K562 (cell line): ENCODE data around the gene USHBP1. TPM values are rescaled to one million over a fixed set of nuclear protein-coding genes. Genes with fewer than 3 reads are reported as not detected.

Experiments used
- ATAC-seq: fragments of 200-7000 bp; cut with Tn5 transposase; 3 replicates; pipeline ENCODE4 v1.9.1; 2020; ENCODE audit warnings: moderate library complexity
- BruUV-seq: library from RNA; stranded (reverse); fragments of 400-500 nt; replicated peaks from 2 replicates; lab custom pipeline; 2021; lab: Mats Ljungman, UMichigan
- CTCF ChIA-PET: fragments of 300-600 bp; formaldehyde crosslinking; extraction: SDS; loops from one replicate; lab custom pipeline; 2021; ENCODE audit warnings: low intra/inter-chr PET ratio; lab: Yijun Ruan, JAX
- POLR2A ChIA-PET: fragments of 300-600, 350-650 bp; sonication (Branson Sonifier 250); formaldehyde crosslinking; extraction: SDS; loops from one replicate; lab custom pipeline; 2021; ENCODE audit warnings: antibody characterized with exemption, inconsistent platforms; lab: Yijun Ruan, JAX
- DNase-seq, 4 experiments: peaks; one replicate each; pipeline versions ENCODE4 v3.0.0 to v3.0.0-alpha.2; 2011 to 2018; ENCODE audit warnings: low spot score in 3 of 4, mixed read lengths in 3 of 4; ENCODE audit errors: extremely low read depth in 1 of 4
- FAIRE-seq: peaks from 2 replicates; lab custom pipeline; 2011; peaks lifted over from hg19 to GRCh38; lab: Jason Lieb, UNC
- H2AFZ ChIP-seq: 2 replicates; pipeline ENCODE4 v1.6.0; 2011; ENCODE audit warnings: low read depth, low read length, control low read depth, inconsistent platforms
- H3K27ac ChIP-seq: fragments of 200-600 bp; 3 replicates; pipeline ENCODE4 v1.8.0; 2011; ENCODE audit warnings: low read depth, mild to moderate bottlenecking, control low read depth, inconsistent platforms, low read length, moderate library complexity, mixed read lengths; ENCODE audit errors: extremely low read depth
- H3K27me3 ChIP-seq, 2 experiments: fragments of 300-600 bp in 1 of 2; 2 replicates in 1 of 2; 3 replicates in 1 of 2; pipeline versions ENCODE4 v1.6.0 to v1.8.0; 2011; ENCODE audit warnings: inconsistent platforms in 2 of 2, low read length in 2 of 2, mild to moderate bottlenecking in 1 of 2, mixed read lengths in 1 of 2, moderate library complexity in 1 of 2; ENCODE audit not compliant: control insufficient read depth in 2 of 2, insufficient read depth in 2 of 2
- H3K36me3 ChIP-seq: fragments of 300-600 bp; 3 replicates; pipeline ENCODE4 v1.8.0; 2011; ENCODE audit warnings: mild to moderate bottlenecking, low read length, inconsistent platforms; ENCODE audit not compliant: control insufficient read depth, insufficient read depth
- H3K4me1 ChIP-seq, 2 experiments: fragments of 200-600 bp in 1 of 2; replicated peaks in 1 of 2; 2 replicates in 1 of 2; 3 replicates in 1 of 2; pipeline versions ENCODE4 v1.5.1 to v1.8.0; 2011; ENCODE audit warnings: inconsistent platforms in 2 of 2, low read length in 2 of 2, mild to moderate bottlenecking in 1 of 2, mixed read lengths in 1 of 2, moderate library complexity in 1 of 2; ENCODE audit not compliant: control insufficient read depth in 2 of 2, insufficient read depth in 2 of 2
- H3K4me2 ChIP-seq: 2 replicates; pipeline ENCODE4 v1.6.1; 2011; ENCODE audit warnings: low read length, control low read depth, inconsistent platforms, mixed read lengths; ENCODE audit not compliant: insufficient read depth
- H3K4me3 ChIP-seq: fragments of 200-600 bp; sonication (generic), shearing (Covaris generic); 2 replicates; pipeline ENCODE4 v1.5.1; 2016; ENCODE audit warnings: control low read depth, inconsistent platforms
- H3K79me2 ChIP-seq: fragments of 200-600 bp; 3 replicates; pipeline ENCODE4 v1.8.0; 2011; ENCODE audit warnings: low read length, inconsistent platforms; ENCODE audit not compliant: control insufficient read depth, insufficient read depth
- H3K9ac ChIP-seq, 2 experiments: 2 replicates each; pipeline versions ENCODE4 v1.6.0 to v1.6.1; 2011; ENCODE audit warnings: low read depth in 2 of 2, low read length in 2 of 2, control low read depth in 1 of 2, inconsistent platforms in 1 of 2, mild to moderate bottlenecking in 1 of 2, mixed read lengths in 1 of 2; ENCODE audit not compliant: insufficient read depth in 1 of 2
- H3K9me1 ChIP-seq: one replicate; pipeline ENCODE4 v1.6.0; 2011; ENCODE audit warnings: inconsistent platforms, mild to moderate bottlenecking, low read length, moderate library complexity; ENCODE audit not compliant: control insufficient read depth, insufficient read depth
- H3K9me3 ChIP-seq: replicated peaks from 2 replicates; pipeline ENCODE4 v1.5.1; 2011; ENCODE audit warnings: low read depth, low read length, inconsistent platforms; ENCODE audit not compliant: control insufficient read depth, insufficient read depth
- H4K20me1 ChIP-seq: replicated peaks from 2 replicates; pipeline ENCODE4 v1.6.1; 2011; ENCODE audit warnings: low read length, inconsistent platforms, mixed read lengths; ENCODE audit not compliant: control insufficient read depth, insufficient read depth
- CCNT2 ChIP-seq: IDR thresholded peaks from 2 replicates; pipeline ENCODE4 v1.6.1; 2011; ENCODE audit warnings: borderline replicate concordance, low read depth, mild to moderate bottlenecking, moderate library complexity, mixed read lengths, low read length; ENCODE audit not compliant: insufficient read length; ENCODE audit errors: extremely low read depth
- CTBP1 ChIP-seq: fragments of 450-650 bp; IDR thresholded peaks from 2 replicates; pipeline ENCODE4 v1.6.1; 2016; ENCODE audit warnings: borderline replicate concordance
- POLR2G ChIP-seq: fragments of 200-400 bp; formaldehyde crosslinking; IDR thresholded peaks from 2 replicates; pipeline ENCODE4 v1.6.1; 2017; ENCODE audit warnings: low read depth, mild to moderate bottlenecking, antibody characterized with exemption, low read length, moderate library complexity
- RBM22 ChIP-seq: fragments of 200-400 bp; formaldehyde crosslinking; IDR thresholded peaks from 2 replicates; pipeline ENCODE4 v1.6.1; 2018; ENCODE audit warnings: low read length, low read depth; ENCODE audit not compliant: poor library complexity, severe bottlenecking
- ZBTB33 ChIP-seq: sonication (generic); formaldehyde crosslinking; IDR thresholded peaks from 2 replicates; pipeline ENCODE4 v1.8.1; 2023; ENCODE audit warnings: mild to moderate bottlenecking, missing genetic modification reagents
- ZNF121 ChIP-seq: sonication (generic); formaldehyde crosslinking; conservative IDR thresholded peaks from 2 replicates; pipeline ENCODE4 v1.8.0; 2022; ENCODE audit warnings: missing genetic modification reagents
- ZNF76 ChIP-seq: fragments of 250-450 bp; sonication (Bioruptor Pico); IDR thresholded peaks from 2 replicates; pipeline ENCODE4 v1.4.0; 2020; ENCODE audit warnings: mild to moderate bottlenecking, moderate library complexity, borderline replicate concordance
- WGBS: fragments of 100-300 bp; shearing (Covaris generic); methylation state at CpG from one replicate; pipeline ENCODE4 v1.1.6; 2016; ENCODE audit warnings: low coverage, mixed read lengths; ENCODE audit not compliant: insufficient coverage; ENCODE audit errors: missing lambda C conversion rate; 5-methylcytosine and 5-hydroxymethylcytosine counted together
- in situ Hi-C: fragments of 300-500 bp; cut with MboI; formaldehyde crosslinking; loops from 4 replicates; pipeline ENCODE4 v1.15.0; 2018; ENCODE audit warnings: inconsistent platforms, mixed read lengths
- intact Hi-C: fragments of 100-400 bp; cut with micrococcal nuclease; formaldehyde crosslinking; loops from 2 replicates; pipeline ENCODE4 v1.14.2; 2022
- polyA plus RNA-seq, 8 experiments: library from polyadenylated mRNA; depleted of rRNA in 4 of 8; stranded (reverse) in 5 of 8; unstranded in 3 of 8; fragments of >200 nt; fragmentation: Nextera tagmentation in 2 of 8; fragmentation: Illumina TruSeq in 1 of 8; extraction: Ambion mirVana in 2 of 8; extraction: Trizol in 1 of 8; gene quantifications; 2 replicates each; pipeline versions ENCODE4 v1.2.1 to v1.2.3, GENCODE V29; 2011 to 2014; ENCODE audit warnings: inconsistent platforms in 1 of 8, missing spikeins in 1 of 8
- total RNA-seq, 7 experiments: library from RNA; depleted of rRNA in 6 of 7; stranded (reverse); fragments of >200 nt in 6 of 7; fragmentation: Illumina TruSeq in 2 of 7; extraction: Trizol in 2 of 7; gene quantifications; 2 replicates each; pipeline versions ENCODE4 v1.2.1 to v1.2.3, GENCODE V29; 2011 to 2021; ENCODE audit warnings: low replicate concordance in 1 of 7
- TF ChIP-seq, protein P1 (sequence below): IDR thresholded peaks from 2 replicates; pipeline ENCODE4 v1.6.1; 2011; ENCODE audit warnings: borderline replicate concordance, low read depth, mild to moderate bottlenecking, moderate library complexity, low read length; ENCODE audit not compliant: insufficient read depth, poor library complexity, severe bottlenecking

USHBP1 gene
- total and polyA plus RNA-seq, 9 of the 15 experiments (the other 6 are each of a cell fraction or from before 2014, with no cell fraction given), result 0.03 to 0.10 (median 0.05) TPM; not detected in 5

DNA sequence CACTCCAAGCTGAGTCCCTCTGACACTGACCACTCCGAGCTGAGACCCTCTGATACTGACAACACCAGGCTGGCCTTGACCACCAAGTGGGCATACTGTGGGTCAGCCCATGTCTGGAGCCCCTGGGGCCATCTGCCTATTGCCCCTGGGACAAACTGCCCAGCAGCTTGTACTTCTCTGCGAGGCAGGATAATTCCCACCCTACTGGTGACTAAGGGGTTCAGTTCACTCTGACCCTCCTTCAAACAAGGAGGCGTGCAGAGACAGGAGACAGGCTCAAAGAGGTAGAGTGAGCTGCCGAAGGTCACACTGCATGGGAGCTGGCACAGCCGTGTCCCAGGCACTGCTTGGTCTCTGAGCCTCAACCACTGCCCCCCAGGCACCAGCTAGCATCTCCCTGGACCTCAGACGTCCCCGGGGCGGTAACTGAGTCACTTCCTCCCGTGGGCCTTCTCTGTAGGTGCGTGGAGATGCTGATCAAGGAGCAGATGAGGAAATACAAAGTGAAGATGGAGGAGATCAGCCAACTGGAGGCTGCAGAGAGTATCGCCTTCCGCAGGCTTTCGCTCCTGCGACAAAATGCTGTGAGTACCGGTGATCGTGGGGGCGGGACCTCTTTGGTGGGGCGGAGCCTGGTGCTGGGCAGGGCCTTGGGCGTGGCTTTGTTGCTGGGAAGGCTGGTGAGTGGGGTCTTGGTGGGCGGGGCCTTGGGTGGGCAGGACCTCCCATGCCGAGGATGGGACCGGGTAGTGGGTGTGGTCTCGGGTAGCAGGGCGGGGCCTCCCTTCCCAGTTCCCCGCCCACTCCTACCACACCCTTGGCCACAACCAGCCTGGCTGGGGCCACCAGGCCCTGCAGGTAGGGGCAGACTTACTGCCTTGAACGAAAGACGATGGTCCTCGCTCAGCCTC is 55.2 kb downstream of the USHBP1 start (continued):
- TF ChIP-seq, protein P1, sequence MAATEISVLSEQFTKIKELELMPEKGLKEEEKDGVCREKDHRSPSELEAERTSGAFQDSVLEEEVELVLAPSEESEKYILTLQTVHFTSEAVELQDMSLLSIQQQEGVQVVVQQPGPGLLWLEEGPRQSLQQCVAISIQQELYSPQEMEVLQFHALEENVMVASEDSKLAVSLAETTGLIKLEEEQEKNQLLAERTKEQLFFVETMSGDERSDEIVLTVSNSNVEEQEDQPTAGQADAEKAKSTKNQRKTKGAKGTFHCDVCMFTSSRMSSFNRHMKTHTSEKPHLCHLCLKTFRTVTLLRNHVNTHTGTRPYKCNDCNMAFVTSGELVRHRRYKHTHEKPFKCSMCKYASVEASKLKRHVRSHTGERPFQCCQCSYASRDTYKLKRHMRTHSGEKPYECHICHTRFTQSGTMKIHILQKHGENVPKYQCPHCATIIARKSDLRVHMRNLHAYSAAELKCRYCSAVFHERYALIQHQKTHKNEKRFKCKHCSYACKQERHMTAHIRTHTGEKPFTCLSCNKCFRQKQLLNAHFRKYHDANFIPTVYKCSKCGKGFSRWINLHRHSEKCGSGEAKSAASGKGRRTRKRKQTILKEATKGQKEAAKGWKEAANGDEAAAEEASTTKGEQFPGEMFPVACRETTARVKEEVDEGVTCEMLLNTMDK, result peak; percentile 1
- TF ChIP-seq ZNF76, result no peak
- TF ChIP-seq CTBP1, result 0 out of 2 replicates have a peak, but pooled peaks have one; percentile 53

DNA sequence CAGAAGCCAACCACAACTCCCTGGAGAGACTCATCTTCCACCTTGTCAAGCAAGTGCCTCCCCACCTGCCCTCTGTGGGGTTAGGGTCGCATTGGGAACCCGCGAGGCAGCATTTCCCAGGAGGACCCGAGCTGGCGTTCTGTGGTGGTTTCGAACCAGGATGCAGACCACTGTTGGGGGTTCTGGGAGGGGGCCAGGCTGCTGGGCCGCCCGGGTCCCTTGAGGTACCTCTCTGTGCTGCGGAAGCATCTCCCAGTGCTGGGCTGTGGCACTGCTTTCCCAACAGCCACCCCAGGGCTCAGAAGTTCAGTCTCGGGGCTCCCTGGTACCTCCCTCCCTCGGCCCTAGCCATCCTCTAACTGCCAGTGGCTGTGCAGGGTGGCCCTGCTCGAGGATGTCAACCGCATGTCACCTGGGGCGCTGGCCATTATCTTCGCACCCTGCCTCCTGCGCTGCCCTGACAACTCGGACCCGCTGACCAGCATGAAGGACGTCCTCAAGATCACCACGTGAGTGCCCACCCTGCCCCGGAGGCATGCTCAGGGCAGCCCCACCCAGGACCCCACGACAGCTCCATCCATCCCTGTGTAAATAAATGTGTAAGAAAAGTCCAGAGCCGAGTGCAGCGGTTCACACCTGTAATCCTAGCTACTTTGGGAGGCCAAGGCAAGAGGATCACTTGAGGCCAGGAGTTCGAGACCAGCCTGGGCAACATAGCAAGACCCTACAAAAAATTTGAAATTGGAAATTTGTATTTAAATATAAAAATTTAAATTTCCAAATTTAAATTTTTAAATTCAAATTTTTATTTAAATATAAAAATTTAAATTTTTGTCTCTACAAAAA is 57.6 kb downstream of the USHBP1 start:
- BruUV-seq, result no TSS peak
- Histone ChIP-seq H3K4me2 (no peak overlapping the region), H3K27me3 (no peaks in the 10 kb centered on the region), H3K9me3 (no peaks in the 10 kb centered on the region), H3K79me2 (no peaks in the 10 kb centered on the region), H3K4me1 (peaks cover 12 to 44% of the 10 kb centered on the region in 2 experiments; a peak in 4 of 5 replicates), H3K9me1 (no peaks in the 10 kb centered on the region), H3K9ac (peak overlapping the region in 1 of 2 experiments; percentile 35; a peak in 1 of 4 replicates), H3K36me3 (peaks cover 55% of the 10 kb centered on the region; the same call in 2 of the 3 replicates), H2AFZ (no peak overlapping the region), H4K20me1 (0 out of 2 replicates have a peak, but pooled peaks cover 7% of the 10 kb centered on the region), H3K4me3 (no peak overlapping the region), H3K27ac (no peak overlapping the region)
- intact Hi-C loops (loop anchor here (5.0 to 10.0 kb wide), 2 partner anchors 40 to 132 kb away; partner anchors contain the start of genes HAUS8, MYO9B and NR2F6), in situ Hi-C loops (no loop called here)
- DNase-seq, result no peak
- POLR2A ChIA-PET, result interaction anchor here (0.7 kb wide), 1 partner anchor 988 kb away, joined by 3 read pairs; no protein-coding TSS in a partner anchor
- FAIRE-seq, result no peak
- CTCF ChIA-PET, result interaction anchor here (3.7 kb wide), 1 partner anchor 76 kb away, joined by 23 read pairs; no protein-coding TSS in a partner anchor
- 93% methylated on average over 20 of the region's 25 CpGs for WGBS
- ATAC-seq, result no peak
- no peak for TF ChIP-seq CCNT2
- TF ChIP-seq POLR2G, result peak; percentile 35; the same call in 1 of the 2 replicates
- TF ChIP-seq ZNF121, result peak; percentile 82
- TF ChIP-seq RBM22, result peak; percentile 10
- TF ChIP-seq ZBTB33 (CRISPR knock-in tag), result 0 out of 2 replicates have a peak, but pooled peaks have one; percentile 17
